HG03565 (cell line): Measurements from ENCODE around the gene CATSPERE.

ENCODE experiments used
- ATAC-seq: cut with Tn5 transposase; IDR thresholded peaks from one replicate; pipeline ENCODE4 v1.9.1; 2021; ENCODE audit warnings: mild to moderate bottlenecking, moderate library complexity; ENCODE audit not compliant: unreplicated experiment

Gene CATSPERE

DNA sequence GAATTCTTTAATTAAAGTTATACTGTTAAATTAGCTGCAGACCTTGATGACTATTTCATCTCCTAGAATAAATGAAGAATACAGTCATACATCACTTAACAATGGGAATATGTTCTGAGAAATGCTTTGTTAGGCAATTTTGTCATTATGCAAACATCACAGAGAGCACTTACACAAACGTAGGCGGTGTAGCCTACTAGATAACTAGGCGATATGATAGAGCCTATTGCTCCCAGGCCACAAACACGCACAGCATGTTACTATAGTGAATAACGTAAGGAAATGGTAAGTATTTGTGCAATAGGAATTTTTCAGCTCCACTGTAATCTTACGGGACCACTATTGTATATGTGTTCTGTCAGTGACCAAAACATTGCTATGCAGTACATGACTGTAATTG is 154.2 kb downstream of the CATSPERE start:
- no peak for ATAC-seq

DNA sequence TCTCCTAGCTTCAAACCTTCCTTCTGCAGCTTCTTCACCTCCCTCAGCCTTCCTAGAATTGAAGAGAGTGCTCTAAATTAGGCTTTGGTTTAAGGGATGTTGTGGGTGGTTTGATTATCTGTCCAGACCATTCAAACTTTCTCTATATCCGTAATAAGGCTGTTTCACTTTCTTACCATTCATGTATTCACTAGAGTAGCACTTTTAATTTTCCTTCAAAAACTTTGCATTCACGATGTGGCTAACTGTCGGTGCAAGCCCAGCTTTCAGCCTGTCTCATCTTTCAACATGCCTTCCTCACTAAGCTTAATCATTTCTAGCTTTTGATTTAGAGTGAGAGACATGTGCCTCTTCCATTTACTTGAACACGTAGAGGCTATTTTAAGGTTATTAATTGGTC is 165.6 kb downstream of the CATSPERE start:
- ATAC-seq = no peak

DNA sequence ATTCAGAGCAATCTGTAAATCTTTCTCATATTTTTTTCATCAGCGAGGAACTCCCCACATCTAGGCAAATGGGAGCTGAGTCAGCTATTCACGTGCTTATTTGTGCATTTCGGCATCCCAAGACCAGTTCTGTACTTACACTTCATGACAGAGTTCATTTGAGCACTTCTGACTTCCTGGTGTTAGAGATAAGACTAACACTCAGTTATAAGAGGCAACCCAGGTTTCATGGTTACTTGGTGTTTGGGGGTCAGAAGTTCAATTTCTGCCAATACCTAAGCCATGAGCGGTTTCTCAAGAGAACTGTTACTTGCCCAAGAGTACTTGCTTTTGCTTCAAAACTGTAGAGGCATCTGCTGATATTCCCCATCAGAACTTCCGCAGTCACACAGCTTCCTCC is 167.7 kb downstream of the CATSPERE start:
- no peak for ATAC-seq

DNA sequence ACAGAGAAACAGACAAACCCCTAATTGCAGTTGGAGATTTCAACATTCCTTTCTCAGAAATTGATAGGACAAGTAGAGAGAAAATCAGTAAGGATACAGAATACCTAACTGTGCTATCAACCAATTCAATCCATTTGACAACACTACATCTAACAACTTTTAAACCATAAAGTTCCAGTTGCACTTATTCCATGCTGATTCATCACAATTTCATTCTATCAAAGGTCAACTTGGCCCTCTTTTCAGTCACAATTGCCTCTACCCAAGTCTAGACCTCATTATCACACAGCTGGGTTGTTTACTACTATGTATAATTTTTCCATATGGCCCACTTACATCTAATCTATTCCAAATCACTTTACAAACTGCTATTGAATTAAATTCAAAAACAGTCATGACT is 172.1 kb downstream of the CATSPERE start:
- ATAC-seq = no peak

DNA sequence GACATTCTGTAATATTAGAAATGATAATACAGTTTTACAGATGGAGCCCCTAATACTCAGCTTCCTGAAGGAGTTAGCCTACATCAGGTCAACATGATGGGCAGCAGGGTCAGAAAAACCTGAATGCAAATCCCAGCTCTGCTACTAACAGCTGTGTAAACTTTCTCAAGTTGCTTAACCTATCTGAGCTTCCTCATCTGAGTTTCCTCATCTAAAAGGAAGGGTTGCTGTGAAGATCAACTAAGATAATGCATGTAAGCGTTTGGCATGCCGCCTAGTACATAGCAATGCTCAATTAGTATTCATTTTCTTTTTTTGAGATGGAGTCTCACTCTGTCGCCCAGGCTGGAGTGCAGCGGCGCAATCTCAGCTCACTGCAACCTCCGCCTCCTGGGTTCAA is 173.5 kb downstream of the CATSPERE start:
- ATAC-seq = no peak

DNA sequence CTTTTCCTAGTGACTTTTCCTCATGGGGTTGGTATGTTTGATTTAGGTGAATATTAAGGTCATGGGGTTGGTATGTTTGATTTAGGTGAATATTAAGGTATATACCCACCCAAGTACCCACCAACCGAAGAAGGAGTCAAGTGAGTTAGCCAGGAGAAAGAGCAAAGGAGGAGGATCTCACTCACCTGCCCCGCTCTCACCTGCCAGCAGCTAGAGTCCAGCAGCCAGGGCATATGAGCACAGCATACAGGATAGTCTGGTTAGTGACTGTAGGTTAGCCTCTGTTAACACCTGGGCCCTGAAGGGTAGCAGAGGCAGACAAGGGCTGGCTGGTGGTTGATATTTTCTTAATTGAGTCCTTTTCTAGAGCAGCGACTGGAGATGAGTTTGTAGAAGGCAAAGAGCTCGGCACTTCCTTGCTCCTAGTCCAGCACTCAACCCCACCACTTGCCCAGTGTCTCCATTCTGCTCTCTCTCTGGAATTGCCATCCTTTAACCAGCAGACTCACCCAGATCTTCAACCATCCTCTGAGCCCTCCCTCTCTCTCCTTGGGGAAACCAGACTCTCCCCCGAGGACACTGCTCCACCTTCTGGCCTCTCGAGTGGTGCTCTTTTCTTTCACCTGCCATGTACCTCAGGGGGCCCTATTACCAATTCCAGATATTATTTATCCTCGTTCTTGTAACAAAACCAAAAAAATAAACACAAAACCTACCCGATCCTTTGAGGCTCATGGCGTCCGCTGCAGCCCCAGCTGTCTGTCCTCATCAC is 175.6 kb downstream of the CATSPERE start:
- ATAC-seq = no peak

DNA sequence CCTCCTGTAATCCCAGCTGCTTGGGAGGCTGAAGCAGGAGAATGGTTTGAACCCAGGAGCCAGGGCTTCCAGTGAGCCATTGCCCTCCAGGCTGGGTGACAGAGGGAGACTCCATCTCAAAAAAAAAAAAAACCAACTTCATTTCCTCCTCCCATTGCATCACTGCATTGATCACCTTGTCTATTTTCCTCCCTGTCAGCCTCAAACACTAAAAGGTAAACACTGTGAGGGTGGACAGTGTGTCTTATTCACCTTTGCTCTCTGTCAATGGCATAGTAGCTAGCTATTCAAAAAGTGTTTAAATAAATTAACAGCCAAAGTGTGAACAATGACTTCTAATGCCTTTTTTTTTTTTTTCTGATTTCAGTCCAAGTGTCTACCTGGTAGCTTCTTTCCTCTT is 178.5 kb downstream of the CATSPERE start:
- ATAC-seq = no peak

DNA sequence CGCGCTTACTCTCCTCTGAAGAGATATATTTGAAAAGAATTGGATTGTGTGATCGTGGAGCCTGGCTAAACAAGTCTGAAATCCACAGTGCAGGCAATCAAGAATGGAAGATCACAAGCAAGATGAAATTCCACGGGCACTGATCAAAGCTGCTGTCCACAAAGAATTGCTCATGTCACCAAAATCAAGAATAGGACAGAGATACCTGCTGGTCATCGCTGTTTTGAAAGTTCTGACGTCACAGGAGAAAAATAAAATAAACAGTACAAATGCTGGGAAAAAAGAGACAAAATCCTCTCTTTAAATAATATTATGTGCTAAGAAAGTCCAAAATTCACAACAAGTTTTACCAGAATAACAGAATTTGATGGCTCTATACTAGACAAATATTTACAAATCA is 179.8 kb downstream of the CATSPERE start:
- ATAC-seq = no peak

DNA sequence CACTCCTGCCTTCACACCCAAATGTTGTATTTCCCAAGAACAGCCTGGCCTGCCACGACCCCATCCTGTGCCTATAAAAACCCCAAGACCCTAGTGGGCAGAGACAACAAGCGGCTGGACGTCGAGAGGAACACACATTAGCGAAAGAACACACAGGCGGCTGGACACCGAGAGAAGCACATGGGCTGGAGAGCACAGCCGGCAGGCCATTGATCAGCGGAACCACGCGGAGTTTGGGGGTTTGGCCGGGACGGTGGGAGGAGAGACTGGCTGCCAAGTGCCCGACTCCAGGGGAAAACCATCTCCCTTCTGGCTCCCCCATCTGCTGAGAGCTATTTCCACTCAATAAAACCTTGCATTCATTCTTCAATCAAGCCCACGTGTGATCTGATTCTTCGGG is 181.5 kb downstream of the CATSPERE start:
- no peak for ATAC-seq

DNA sequence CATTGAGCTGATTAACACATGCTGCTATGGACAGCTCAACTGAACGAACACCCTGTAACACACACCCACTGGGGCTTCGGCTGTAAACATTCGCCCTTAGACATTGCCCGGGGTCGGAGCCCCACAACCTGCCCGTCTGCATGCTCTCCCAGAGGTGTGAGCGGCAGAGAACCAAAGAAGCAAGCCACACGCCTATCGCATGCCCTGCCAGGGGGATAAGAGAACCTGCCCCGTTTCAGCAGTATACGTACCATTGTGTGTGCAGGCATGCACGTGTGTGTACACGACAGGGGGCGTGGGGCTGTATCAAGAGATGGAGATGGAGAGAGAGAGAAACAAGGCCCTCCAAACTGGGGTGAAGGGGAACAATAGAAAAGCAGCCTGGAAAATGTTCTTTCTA is 181.9 kb downstream of the CATSPERE start:
- no peak for ATAC-seq

DNA sequence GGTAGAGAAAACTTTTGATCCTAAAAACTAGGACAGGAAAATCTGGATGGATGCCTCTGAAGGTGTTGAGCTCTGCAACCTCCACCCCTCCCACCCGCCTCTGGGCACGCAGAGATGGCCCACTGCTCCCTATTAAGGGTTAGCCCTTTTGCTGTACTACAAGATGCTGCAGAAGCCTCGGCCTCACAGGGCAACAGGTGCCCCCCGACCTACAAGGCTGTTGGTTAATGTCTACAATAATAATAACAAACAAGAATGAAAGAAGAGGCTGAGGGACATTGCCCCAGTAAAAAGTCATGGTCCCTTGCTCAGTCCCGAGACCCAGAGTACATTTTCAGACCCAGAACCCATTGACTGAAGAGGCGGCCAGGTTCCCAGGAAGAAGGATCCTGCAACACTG is 184.3 kb downstream of the CATSPERE start:
- ATAC-seq = no peak

DNA sequence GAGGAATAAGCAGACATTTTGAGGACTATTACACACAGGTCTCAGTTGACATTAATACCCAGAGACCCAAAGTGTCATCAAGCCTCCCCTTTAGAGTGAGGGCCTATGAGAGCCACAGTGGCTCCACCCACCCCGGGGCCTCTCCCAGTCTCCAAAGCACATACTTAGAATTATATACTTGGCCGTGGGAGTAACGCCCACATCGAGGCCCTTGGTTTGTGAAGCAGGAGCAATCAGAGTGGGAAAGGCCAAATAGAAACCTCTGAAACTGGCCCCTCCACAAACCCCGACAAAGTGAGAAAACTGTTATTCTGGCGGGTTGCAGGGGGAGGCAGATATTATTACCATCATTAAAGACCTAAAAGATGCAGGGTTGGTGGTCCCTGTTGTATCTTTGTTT is 184.8 kb downstream of the CATSPERE start:
- ATAC-seq = no peak

DNA sequence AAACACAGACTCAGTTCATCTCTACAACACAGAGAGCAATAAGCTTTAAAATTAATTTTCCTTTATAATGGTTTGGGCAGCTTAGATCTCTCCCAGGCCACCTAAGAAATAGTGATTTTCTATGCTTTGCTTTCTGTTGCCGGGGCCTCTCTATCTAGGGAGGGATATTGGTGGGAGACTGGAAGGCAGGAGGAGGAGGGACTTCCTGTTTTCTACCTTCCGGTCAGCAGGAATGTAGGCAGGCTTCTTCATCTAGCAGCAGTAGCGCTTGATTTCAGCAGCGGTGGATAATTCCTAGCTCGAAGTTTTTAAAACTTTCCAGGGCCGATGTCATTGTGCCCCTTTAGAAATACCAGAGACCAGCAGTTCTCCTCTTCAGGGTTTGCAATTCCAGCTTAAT is 186.7 kb downstream of the CATSPERE start:
- no peak for ATAC-seq

DNA sequence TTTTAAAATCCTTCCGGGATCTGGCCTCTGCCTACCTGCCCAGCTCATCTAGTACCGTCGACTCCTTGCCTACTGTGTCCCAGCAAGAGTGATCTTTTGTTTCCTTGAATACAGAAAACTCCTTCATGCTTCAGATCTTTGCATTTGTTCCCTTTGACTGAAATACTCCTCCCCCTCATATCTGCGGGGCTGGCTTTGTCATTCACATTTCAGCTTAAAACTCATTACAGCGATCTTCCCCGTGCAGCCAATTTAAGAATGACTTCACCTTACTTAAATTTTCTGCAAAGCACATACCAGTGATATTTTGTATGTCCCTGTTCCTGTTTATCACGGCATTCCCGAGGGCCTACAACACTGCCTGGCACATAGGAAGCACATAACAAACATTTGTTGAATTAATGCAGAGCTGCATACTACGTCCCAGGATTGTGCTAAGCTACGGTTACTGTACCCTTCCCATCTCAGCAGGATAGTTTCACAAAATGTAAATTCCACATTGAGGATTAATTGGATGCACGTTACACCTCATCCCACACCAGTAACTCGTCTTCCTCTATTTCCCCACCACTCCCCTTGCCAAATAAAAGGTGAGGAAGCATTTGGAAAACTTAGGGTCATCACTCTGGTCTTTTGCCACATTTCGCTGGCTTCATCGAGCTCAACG is 191.0 kb downstream of the CATSPERE start:
- no peak for ATAC-seq

DNA sequence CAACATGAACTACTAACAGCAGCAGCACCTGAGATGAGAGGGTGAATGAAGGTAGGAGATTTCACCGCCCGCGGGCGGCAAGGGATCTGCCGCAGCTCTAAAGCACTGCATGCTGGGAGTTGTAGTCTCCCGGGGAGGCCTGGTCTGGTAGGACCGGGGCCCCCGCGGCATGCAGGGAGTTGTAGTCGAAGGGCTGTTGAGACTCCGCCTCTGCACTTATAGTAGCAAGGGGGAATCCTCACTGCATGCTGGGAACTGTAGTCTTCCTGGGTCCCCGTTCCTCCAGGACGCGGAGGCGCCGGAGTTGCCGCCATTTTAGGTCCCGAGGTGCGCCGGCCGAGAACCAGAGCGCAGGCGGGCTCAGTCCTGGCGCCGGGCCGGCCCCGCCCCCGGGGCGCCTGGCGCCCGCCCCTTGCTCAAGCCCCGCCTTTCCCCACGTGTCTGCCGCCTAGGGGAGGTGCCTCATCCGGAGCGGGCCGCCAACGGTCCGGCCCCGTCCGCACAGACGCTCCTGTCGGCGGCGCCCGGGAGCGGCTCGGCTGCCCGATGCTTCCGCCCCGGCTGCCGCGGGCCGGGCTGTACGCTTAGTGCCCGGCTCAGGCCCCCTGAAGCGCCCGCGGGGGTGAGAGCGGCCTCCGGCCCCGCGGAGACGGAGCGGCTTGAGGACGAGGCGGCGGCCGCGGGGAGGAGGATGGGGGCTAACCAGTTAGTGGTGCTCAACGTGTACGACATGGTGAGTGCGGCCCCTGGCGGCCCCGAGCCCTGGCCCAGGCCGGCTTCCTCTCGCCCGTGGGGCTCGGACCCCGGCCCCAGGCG is 191.8 kb downstream of the CATSPERE start, which contains the start of gene DESI2:
Gene DESI2 (plus strand): TSS at position 504 of the 816 bp plus-strand sequence. CDS start 188 bp downstream, at position 692.
- peak; percentile 94 for ATAC-seq

DNA sequence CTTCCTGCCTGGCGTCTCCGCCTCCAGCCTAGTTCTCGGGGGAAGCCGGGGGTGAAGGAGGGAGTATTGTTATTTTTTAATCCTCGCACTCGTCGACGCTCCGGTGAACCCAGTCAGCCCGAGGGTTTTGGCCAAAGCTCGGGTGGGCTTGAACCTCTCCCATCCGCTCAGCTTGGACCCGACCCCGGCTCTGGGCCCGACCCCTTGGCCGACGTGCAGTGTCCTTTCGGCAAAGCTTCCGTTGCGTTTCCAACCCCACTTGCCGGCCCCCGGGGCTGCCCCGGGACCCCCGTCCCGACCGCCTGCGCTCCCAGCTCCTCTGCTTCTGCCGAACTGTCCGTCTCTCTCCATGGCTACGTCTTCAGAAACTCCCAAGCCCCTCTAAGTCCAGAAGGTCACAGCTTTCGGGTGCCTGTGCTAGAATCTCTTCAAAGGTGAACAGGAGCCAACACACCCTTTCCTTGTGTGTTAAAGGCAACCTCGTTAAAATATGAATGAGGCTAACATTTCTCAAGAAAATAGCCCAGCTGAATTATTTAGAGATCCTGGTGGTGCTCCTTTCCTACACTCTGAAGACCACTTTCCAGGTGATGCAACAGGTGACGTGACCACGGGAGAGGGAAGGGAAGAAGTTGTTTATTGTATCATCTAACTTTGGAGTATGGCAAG is 192.5 kb downstream of the CATSPERE start:
- ATAC-seq = no peak

DNA sequence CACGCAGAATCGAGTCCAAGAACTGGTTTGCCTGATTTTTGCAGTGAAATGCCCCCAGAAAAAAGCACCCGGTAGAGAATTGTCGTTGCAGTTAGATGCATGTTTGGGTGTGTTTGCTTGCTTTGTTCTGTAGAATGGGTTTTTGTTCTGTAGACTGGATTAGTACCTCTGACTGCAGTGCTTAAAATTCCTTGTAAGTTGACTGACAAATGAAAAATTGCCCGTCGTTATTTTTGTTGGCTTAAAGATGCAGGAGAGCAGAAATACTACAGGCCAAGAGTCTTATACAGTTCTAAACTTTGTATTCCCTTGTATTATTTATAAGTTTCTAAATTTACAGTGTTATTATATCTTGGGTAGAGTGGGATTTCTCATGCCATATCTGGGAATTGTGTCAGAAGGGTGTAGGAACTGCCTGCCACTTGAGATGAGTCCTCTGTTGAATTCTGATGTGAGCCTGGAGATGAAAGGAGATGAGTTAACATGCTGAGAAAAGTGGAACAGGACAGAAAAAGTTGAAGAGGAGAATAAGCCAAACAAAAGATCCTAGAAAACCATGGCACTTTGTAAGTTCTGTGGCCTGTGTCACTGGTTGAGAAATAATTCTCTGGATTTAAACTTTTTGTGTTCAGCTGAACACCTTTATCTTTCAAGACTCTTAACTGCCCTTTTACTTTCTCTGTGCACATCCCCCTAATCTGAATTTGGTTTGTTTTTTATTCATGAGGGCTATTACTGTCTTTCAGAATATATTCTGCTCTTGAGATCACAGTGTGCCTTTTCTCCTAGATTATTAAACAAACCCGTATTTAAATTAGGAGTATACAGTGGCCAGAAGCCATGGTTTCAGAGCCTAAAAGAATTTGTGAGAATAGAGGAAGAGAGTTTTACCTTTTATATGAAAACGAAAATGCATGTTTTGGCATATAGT is 193.3 kb downstream of the CATSPERE start:
- ATAC-seq = no peak

DNA sequence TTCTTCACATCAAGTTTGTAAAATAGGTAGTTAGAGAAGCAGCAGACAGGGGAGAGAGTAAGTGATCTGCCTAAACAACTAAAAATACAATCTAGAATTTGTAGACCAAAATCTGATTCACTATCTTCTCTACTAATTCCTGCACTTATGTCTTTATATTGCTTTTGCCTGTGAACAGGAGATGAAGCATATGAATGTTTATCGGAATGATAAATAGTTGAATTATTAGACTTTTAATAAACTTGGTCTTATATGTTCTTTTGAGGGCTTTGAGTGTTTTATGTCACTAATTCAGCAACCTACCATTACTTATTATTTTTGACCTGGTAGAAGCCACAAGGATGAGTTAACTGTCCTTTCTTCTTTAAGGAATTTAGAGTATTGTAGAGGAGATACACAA is 194.1 kb downstream of the CATSPERE start:
- ATAC-seq = no peak

DNA sequence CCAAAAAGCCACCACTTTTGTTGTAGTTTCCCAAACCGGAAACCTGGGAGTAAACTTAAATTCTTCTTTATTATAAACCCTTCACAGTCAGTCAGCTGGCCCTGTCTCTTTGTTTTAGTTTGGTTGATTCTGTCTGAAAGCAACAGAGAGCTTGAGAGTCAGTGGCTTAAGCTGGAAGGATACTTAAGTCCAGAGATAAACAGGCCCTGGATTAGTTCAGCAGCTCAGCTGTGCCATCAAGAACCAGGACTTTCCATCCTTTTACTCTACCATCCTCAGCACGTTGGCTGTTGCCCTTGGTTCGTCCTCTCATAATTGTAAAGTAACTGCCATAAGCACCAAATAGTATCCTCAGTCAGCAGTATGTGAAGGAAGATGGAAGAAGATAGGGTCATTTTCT is 196.3 kb downstream of the CATSPERE start:
- no peak for ATAC-seq

DNA sequence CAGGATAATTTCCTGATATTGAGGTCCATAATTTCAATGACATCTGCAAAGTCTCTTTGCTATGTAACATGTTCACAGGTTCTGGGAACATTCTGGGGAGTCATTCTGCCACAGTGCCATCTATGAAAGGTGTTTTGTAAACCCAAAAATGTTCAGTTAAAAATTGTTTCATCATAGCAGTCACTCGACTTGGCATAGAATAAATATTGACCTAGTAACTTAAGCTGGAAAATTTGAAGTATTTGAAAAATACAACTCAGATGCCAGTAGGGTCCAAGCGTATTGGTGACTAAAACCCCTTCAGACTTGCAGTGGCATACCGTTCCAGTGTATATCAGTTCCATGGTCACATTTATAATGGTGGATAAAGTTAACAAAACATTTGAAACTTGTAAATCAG is 198.6 kb downstream of the CATSPERE start:
- no peak for ATAC-seq
